Coronary artery (tissue), 2 donors: ENCODE measurements around the gene HOXD9.

Source experiments
- DNase-seq: peaks from one replicate; pipeline ENCODE4 v3.0.0-alpha.2; 2017; ENCODE audit warnings: low spot score
- H3K27ac ChIP-seq, 2 donors: fragments of 200-600 bp; sonication (generic); one replicate each; pipeline ENCODE4 v1.5.1; 2016 to 2019
- H3K4me3 ChIP-seq: fragments of 200-600 bp; sonication (generic); 2 replicates; pipeline ENCODE4 v1.5.1; 2016; ENCODE audit warnings: mild to moderate bottlenecking, moderate library complexity
- CTCF ChIP-seq: fragments of 200-600 bp; sonication (generic); IDR thresholded peaks from one replicate; pipeline ENCODE4 v1.5.1; 2019; ENCODE audit warnings: antibody characterized with exemption

The HOXD9 gene

GRCh38 chr2:176078541-176079284 lies 43.8 kb upstream of the HOXD9 start:
- no peak for TF ChIP-seq CTCF
- peak; percentile 29 for DNase-seq
- Histone ChIP-seq H3K27ac (no peak overlapping the region), H3K4me3 (peak overlapping the region; percentile 20)

- TF ChIP-seq CTCF = no peak
- no peak overlapping the region for H3K27ac ChIP-seq
- peak; percentile 49 for DNase-seq
- H3K4me3 ChIP-seq = peak overlapping the region; percentile 20
These were observed 43.2 kb upstream of the HOXD9 start for GRCh38 chr2:176079285-176079830.

GRCh38 chr2:176079831-176080539 lies 42.5 kb upstream of the HOXD9 start:
- DNase-seq = peak; percentile 69
- Histone ChIP-seq H3K4me3 (peak overlapping the region; percentile 56), H3K27ac (no peak overlapping the region)
- peak; percentile 15 for TF ChIP-seq CTCF

GRCh38 chr2:176080540-176081375 lies 41.8 kb upstream of the HOXD9 start:
- no peak overlapping the region for H3K27ac ChIP-seq
- TF ChIP-seq CTCF = no peak
- DNase-seq = peak; percentile 33
- H3K4me3 ChIP-seq = peak overlapping the region; percentile 56

GRCh38 chr2:176081376-176081836 lies 41.1 kb upstream of the HOXD9 start:
- no peak for TF ChIP-seq CTCF
- peak; percentile 26 for DNase-seq
- H3K4me3 ChIP-seq = no peak overlapping the region
- H3K27ac ChIP-seq = no peak overlapping the region

- H3K27ac ChIP-seq = no peak overlapping the region
- TF ChIP-seq CTCF = no peak
- DNase-seq = peak; percentile 64
- peak overlapping the region; percentile 41 for H3K4me3 ChIP-seq
These were observed 40.5 kb upstream of the HOXD9 start for GRCh38 chr2:176081837-176082524.
